Hepatocyte (in vitro differentiated cells): ENCODE results near the gene SEMA6A. TPM values are rescaled to one million over a fixed set of nuclear protein-coding genes. Genes with fewer than 3 reads are reported as not detected.
A peak's percentile ranks its signal among the peaks of the same experiment; 100 is the strongest.

ENCODE experiments used
- DNase-seq: peaks from one replicate; pipeline ENCODE4 v3.0.0-alpha.2; 2016; ENCODE audit warnings: low spot score
- H2AFZ ChIP-seq: fragments of 200-600 bp; sonication (generic); 2 replicates; pipeline ENCODE4 v1.6.0; 2016; ENCODE audit warnings: antibody characterized with exemption, mild to moderate bottlenecking
- H3K27ac ChIP-seq: fragments of 200-600 bp; sonication (generic); 2 replicates; pipeline ENCODE4 v1.5.1; 2016; ENCODE audit warnings: mild to moderate bottlenecking
- H3K27me3 ChIP-seq: fragments of 200-600 bp; sonication (generic); 2 replicates; pipeline ENCODE4 v1.6.1; 2016
- H3K36me3 ChIP-seq: fragments of 200-600 bp; sonication (generic); replicated peaks from 2 replicates; pipeline ENCODE4 v1.5.1; 2016; ENCODE audit warnings: low read depth; ENCODE audit not compliant: insufficient read depth
- H3K4me1 ChIP-seq: fragments of 200-600 bp; sonication (generic); 2 replicates; pipeline ENCODE4 v1.5.1; 2016; ENCODE audit warnings: mild to moderate bottlenecking, moderate library complexity; ENCODE audit not compliant: insufficient read depth
- H3K4me2 ChIP-seq: fragments of 200-600 bp; sonication (generic); 2 replicates; pipeline ENCODE4 v1.6.0; 2016
- H3K4me3 ChIP-seq: fragments of 200-600 bp; sonication (generic); 2 replicates; pipeline ENCODE4 v1.5.1; 2016; ENCODE audit warnings: mild to moderate bottlenecking
- H3K79me2 ChIP-seq: fragments of 200-600 bp; sonication (generic); 2 replicates; pipeline ENCODE4 v1.6.0; 2017; ENCODE audit warnings: mild to moderate bottlenecking
- H3K9me2 ChIP-seq: fragments of 200-600 bp; sonication (generic); replicated peaks from 2 replicates; pipeline ENCODE4 v1.6.0; 2017; ENCODE audit warnings: mild to moderate bottlenecking; ENCODE audit not compliant: insufficient read depth
- H3K9me3 ChIP-seq: fragments of 200-600 bp; sonication (generic); 2 replicates; pipeline ENCODE4 v1.5.1; 2016; ENCODE audit warnings: low read depth, mild to moderate bottlenecking
- H4K20me1 ChIP-seq: fragments of 200-600 bp; sonication (generic); 2 replicates; pipeline ENCODE4 v1.6.0; 2016; ENCODE audit warnings: mild to moderate bottlenecking; ENCODE audit not compliant: insufficient read depth, poor library complexity, severe bottlenecking
- EZH2 ChIP-seq: fragments of 200-600 bp; sonication (generic); IDR thresholded peaks from 2 replicates; pipeline ENCODE4 v1.6.1; 2016; ENCODE audit warnings: antibody characterized with exemption, mild to moderate bottlenecking, borderline replicate concordance
- EZH2phosphoT487 ChIP-seq: fragments of 200-600 bp; sonication (generic); IDR thresholded peaks from one replicate; pipeline ENCODE4 v1.6.1; 2018; ENCODE audit warnings: antibody characterized with exemption, mild to moderate bottlenecking, low read depth, moderate library complexity; ENCODE audit not compliant: unreplicated experiment, severe bottlenecking
- WGBS: methylation state at CpG from one replicate; pipeline ENCODE4 v1.1.6; 2016; ENCODE audit warnings: low lambda C conversion rate; ENCODE audit errors: missing lambda C conversion rate; 5-methylcytosine and 5-hydroxymethylcytosine counted together
- polyA plus RNA-seq: library from polyadenylated mRNA; unstranded; fragments of >200 nt; fragmentation: Nextera tagmentation; extraction: Ambion mirVana; gene quantifications from 2 replicates; pipeline ENCODE4 v1.2.1, GENCODE V29; 2016
- total RNA-seq: library from RNA; depleted of rRNA; stranded (reverse); fragments of >200 nt; gene quantifications from 2 replicates; pipeline ENCODE4 v1.2.3, GENCODE V29; 2014
- TF ChIP-seq, protein P1 (sequence below): fragments of 200-600 bp; sonication (generic); IDR thresholded peaks from 2 replicates; pipeline ENCODE4 v1.5.1; 2016; ENCODE audit warnings: antibody characterized with exemption, mild to moderate bottlenecking; ENCODE audit not compliant: poor library complexity

Gene SEMA6A
- total and polyA plus RNA-seq, 2 experiments from 2014 or later: 38.2 to 68.6 TPM

DNA sequence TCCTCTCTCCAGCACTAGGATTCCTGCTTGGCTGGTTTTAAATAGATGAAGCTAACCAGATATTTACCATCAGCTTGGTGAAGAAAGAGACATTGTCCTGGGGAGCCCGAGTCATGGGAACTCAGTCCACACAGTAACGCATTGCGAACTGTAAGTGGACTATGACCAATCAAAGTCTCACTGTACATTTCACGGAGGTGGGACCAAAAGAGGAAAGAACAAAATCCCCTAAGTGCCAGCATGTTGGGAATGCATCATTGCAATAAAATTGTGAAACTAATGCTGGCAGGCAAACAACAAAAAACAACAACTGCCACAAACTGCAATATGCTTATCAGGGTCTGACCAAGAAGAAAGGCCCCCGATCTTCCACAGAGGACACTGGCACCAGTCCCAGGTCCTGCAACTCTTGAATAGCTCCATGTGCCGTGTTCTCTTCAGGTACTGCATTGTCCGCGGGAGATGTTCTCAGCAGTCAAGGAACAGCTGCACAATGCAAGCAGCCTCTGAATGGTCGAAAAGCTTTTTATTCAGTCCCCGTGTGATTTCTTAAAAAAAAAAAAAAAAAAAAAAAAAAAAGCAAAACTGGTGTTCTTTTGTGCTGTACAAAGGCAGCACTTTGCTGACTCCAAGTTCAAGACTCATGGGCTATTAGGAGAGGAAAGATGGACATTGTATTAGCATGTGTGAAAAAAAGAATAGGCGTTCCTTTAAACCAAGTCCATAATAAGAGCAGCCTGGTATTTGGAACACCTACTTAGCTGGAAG lies 38.1 kb downstream of the SEMA6A start:
- Histone ChIP-seq H3K27me3 (no peaks in the 10 kb centered on the region), H2AFZ (no peak overlapping the region), H3K4me3 (no peak overlapping the region), H3K36me3 (no peaks in the 10 kb centered on the region), H3K4me1 (peaks cover 39% of the 10 kb centered on the region), H3K27ac (peak overlapping the region; percentile 31), H3K4me2 (peak overlapping the region; percentile 51), H3K9me3 (no peaks in the 10 kb centered on the region), H4K20me1 (peaks cover 17% of the 10 kb centered on the region), H3K9me2 (no peaks in the 10 kb centered on the region), H3K79me2 (peaks cover 90% of the 10 kb centered on the region)
- DNase-seq: peak; percentile 42
- TF ChIP-seq EZH2phosphoT487 (no peak), EZH2 (no peak)
- TF ChIP-seq, protein P1, sequence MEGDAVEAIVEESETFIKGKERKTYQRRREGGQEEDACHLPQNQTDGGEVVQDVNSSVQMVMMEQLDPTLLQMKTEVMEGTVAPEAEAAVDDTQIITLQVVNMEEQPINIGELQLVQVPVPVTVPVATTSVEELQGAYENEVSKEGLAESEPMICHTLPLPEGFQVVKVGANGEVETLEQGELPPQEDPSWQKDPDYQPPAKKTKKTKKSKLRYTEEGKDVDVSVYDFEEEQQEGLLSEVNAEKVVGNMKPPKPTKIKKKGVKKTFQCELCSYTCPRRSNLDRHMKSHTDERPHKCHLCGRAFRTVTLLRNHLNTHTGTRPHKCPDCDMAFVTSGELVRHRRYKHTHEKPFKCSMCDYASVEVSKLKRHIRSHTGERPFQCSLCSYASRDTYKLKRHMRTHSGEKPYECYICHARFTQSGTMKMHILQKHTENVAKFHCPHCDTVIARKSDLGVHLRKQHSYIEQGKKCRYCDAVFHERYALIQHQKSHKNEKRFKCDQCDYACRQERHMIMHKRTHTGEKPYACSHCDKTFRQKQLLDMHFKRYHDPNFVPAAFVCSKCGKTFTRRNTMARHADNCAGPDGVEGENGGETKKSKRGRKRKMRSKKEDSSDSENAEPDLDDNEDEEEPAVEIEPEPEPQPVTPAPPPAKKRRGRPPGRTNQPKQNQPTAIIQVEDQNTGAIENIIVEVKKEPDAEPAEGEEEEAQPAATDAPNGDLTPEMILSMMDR: no peak
- WGBS: 74% methylated on average over 11 of the region's 11 CpGs

DNA sequence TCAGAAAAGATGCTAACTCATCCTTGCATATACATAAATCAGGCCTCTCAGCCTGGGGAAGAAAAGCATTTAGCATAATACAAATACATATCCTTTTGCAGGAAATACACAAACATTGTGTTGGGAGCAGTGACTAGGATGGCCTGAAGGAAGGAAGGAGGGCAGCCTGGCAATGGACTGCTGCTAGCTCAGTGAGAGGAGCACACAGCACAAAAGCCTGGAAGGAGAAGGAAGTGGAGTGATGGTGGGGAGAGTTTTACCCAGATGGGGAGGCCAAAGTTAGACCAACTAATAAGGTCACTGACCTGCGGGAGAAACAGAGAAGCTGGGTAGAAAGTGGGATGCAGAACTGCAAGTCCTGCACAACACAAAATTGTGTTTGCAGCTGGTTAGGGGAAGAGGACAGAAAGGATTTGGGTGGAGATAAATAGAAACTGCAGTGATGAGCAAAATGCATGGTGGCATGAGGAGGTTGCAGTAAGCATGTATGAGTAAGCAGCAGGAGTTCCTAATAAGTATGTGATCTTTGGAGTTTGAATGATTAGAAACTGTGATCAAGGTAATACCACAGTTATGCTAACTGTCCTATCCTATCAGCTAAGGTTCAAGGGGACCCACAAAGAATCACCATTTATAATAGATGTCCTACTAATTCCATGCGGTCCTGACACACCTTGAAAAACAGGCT lies 39.5 kb downstream of the SEMA6A start:
- Histone ChIP-seq H3K36me3 (no peaks in the 10 kb centered on the region), H3K27ac (peak overlapping the region; percentile 40), H3K4me1 (peaks cover 51% of the 10 kb centered on the region), H3K9me3 (no peaks in the 10 kb centered on the region), H3K4me2 (peak overlapping the region; percentile 16), H4K20me1 (peaks cover 23% of the 10 kb centered on the region), H3K4me3 (no peak overlapping the region), H3K79me2 (peaks cover 90% of the 10 kb centered on the region), H3K9me2 (no peaks in the 10 kb centered on the region), H2AFZ (no peak overlapping the region), H3K27me3 (no peaks in the 10 kb centered on the region)
- 77% methylated on average over 2 of the region's 2 CpGs for WGBS
- DNase-seq: no peak
- TF ChIP-seq, protein P1: no peak
- TF ChIP-seq EZH2phosphoT487: no peak
- TF ChIP-seq EZH2: no peak

DNA sequence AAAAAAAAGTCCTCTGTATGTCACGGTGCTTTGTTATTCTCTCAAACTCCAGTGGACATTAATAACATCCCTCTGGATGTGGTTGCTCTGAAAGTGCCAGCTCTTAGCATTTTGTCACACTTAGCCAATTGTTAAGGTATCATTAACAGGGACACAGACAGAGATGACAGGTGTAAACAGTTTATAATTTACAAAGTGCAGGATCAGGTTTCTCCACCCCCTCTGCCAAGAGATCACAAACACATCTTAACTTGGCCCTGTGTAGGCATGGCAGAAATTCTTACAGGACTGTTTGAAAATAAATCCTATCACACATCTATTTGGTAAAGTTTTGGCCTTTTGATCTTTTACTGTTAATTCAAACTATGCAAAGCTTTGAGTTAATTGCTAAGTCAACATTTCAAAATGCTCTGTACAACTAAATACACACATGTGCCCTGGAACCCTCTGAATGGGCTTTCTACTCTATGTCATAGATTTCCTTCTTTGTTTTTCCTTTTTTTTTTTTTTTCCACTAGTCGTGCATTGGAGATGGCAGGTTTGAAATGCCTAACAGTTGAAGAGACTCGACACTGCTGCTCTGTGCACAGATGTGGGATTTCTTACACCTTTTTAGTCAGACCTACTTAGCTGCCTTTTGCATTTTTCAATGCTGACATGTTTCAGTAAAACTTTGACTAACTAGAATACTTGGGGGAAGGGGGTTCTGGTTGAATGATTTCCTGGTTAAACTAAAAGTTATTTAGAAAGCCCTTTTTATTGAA lies 41.7 kb downstream of the SEMA6A start:
- WGBS: 20% methylated on average over 3 of the region's 3 CpGs
- TF ChIP-seq, protein P1: no peak
- TF ChIP-seq EZH2: no peak
- TF ChIP-seq EZH2phosphoT487: no peak
- Histone ChIP-seq H3K27me3 (no peaks in the 10 kb centered on the region), H2AFZ (no peak overlapping the region), H3K36me3 (no peaks in the 10 kb centered on the region), H3K9me3 (no peaks in the 10 kb centered on the region), H3K27ac (peak overlapping the region; percentile 40), H3K9me2 (no peaks in the 10 kb centered on the region), H3K4me3 (no peak overlapping the region), H3K4me1 (peaks cover 72% of the 10 kb centered on the region), H3K4me2 (peak overlapping the region; percentile 34), H3K79me2 (peaks cover 89% of the 10 kb centered on the region), H4K20me1 (peaks cover 32% of the 10 kb centered on the region)
- peak; percentile 39 for DNase-seq
